ENCODE measurements around the gene SAPCD1. TPM values are rescaled to one million over a fixed set of nuclear protein-coding genes. Genes with fewer than 3 reads are reported as not detected.
A peak's percentile ranks its signal among the peaks of the same experiment; 100 is the strongest.

The SAPCD1 gene
- polyA plus RNA-seq, 1 of the 3 experiments (the other 2 are of a cell fraction): 5.9 TPM

- no peak for TF ChIP-seq REST (IDR thresholded peaks at IDR 0.05; ENCODE audit: low read depth, low read length)
- no peak for TF ChIP-seq EZH2phosphoT487 (IDR thresholded peaks at IDR 0.05; ENCODE audit: borderline replicate concordance, low read depth)
- no peak for TF ChIP-seq RCOR1 (IDR thresholded peaks at IDR 0.05; ENCODE audit: low read length)
- no peak for TF ChIP-seq RXRA (IDR thresholded peaks at IDR 0.05; ENCODE audit: borderline replicate concordance, low read depth)
These were observed 31.8 kb upstream of the SAPCD1 start (continued) for GRCh38 chr6:31730631-31731086.

GRCh38 chr6:31732029-31732428 lies 30.4 kb upstream of the SAPCD1 start:
- H3K4me2 ChIP-seq: peak overlapping the region; percentile 21; the same call in 1 of the 2 replicates
- H2AFZ ChIP-seq (ENCODE audit: low read depth): no peak overlapping the region
- peaks cover 26 to 28% of the 10 kb centered on the region in 2 experiments; a peak in 3 of 4 replicates for H3K4me1 ChIP-seq (ENCODE audit: control insufficient read depth in 1 of 2, insufficient read depth in 2 of 2, low read depth in 1 of 2, low read length in 1 of 2)
- H3F3A ChIP-seq (replicated peaks; ENCODE audit: insufficient read depth): peaks cover 51% of the 10 kb centered on the region
- DNase-seq: no peak
- POLR2A ChIA-PET: no interaction called here
- no peaks in the 10 kb centered on the region for H3K9me3 ChIP-seq
- peaks cover 71% of the 10 kb centered on the region for H3K79me2 ChIP-seq (ENCODE audit: insufficient read depth)
- no peak overlapping the region for H3K4me3 ChIP-seq (ENCODE audit: low read depth in 2 of 2, low read length in 1 of 2)
- H3K27me3 ChIP-seq (ENCODE audit: insufficient read depth): no peaks in the 10 kb centered on the region
- CTCF ChIA-PET: interaction anchor here (1.3 to 7.3 kb wide), 3 partner anchors 8 to 99 kb away, joined by 3 to 45 read pairs (median 39); partner anchors contain the start of gene MSH5
- H3K9me2 ChIP-seq: no peaks in the 10 kb centered on the region
- WGBS (ENCODE audit: low lambda C conversion rate): 94% methylated on average over 3 of the region's 3 CpGs
- peaks cover 27% of the 10 kb centered on the region for H4K20me1 ChIP-seq (ENCODE audit: insufficient read depth)
- H3K27ac ChIP-seq (ENCODE audit: low read depth in 2 of 2, low read length in 1 of 2): peak overlapping the region in 1 of 2 experiments; percentile 94; a peak in 2 of 4 replicates
- peaks cover 37 to 53% of the 10 kb centered on the region in 2 experiments for H3K36me3 ChIP-seq (replicated peaks in 1 of 2; ENCODE audit: control insufficient read depth in 1 of 2, insufficient read depth in 2 of 2, low read length in 1 of 2)
- H3K9ac ChIP-seq: no peak overlapping the region
- TF ChIP-seq GABPA (IDR thresholded peaks at IDR 0.05; ENCODE audit: low read depth): no peak
- no peak for TF ChIP-seq TCF12 (IDR thresholded peaks at IDR 0.05)
- no peak for TF ChIP-seq ZBTB33 (IDR thresholded peaks at IDR 0.05; ENCODE audit: borderline replicate concordance, low read depth)
- TF ChIP-seq RAD21 (IDR thresholded peaks at IDR 0.05; ENCODE audit: low read length): no peak
- TF ChIP-seq REST (IDR thresholded peaks at IDR 0.05; ENCODE audit: low read depth, low read length): no peak
- TF ChIP-seq PBX3 (IDR thresholded peaks at IDR 0.05): no peak
- TF ChIP-seq MAX (IDR thresholded peaks at IDR 0.05; ENCODE audit: low read depth): no peak
- no peak for TF ChIP-seq TAF1 (IDR thresholded peaks at IDR 0.05; ENCODE audit: borderline replicate concordance, low read depth, low read length)
- TF ChIP-seq TEAD4 (IDR thresholded peaks at IDR 0.05; ENCODE audit: borderline replicate concordance, insufficient read depth): no peak
- TF ChIP-seq CTCF (IDR thresholded peaks at IDR 0.05): no peak
- TF ChIP-seq IRF3 (IDR thresholded peaks at IDR 0.05; ENCODE audit: low read depth, low read length): no peak
- no peak for TF ChIP-seq RCOR1 (IDR thresholded peaks at IDR 0.05; ENCODE audit: low read length)
